GM10248 (cell line): ENCODE results near the gene CYBRD1.

Source experiments
- CTCF ChIA-PET: fragments of 300-600 bp; sonication (Branson Sonifier 250); formaldehyde crosslinking; extraction: SDS; loops from one replicate; lab custom pipeline; 2021; ENCODE audit warnings: antibody characterized with exemption; lab: Yijun Ruan, JAX
- POLR2A ChIA-PET: fragments of 350-650 bp; sonication (Branson Sonifier 250); formaldehyde crosslinking; extraction: SDS; loops from one replicate; lab custom pipeline; 2020; ENCODE audit warnings: antibody characterized with exemption; lab: Yijun Ruan, JAX
- DNase-seq: peaks from one replicate; pipeline ENCODE4 v3.0.0; 2012; ENCODE audit errors: extremely low spot score
- CTCF ChIP-seq: IDR thresholded peaks from 2 replicates; pipeline ENCODE4 v1.5.1; 2012; ENCODE audit warnings: mild to moderate bottlenecking, low read depth; ENCODE audit errors: extremely low read depth, missing control alignments, control extremely low read depth

The CYBRD1 gene, protein sequence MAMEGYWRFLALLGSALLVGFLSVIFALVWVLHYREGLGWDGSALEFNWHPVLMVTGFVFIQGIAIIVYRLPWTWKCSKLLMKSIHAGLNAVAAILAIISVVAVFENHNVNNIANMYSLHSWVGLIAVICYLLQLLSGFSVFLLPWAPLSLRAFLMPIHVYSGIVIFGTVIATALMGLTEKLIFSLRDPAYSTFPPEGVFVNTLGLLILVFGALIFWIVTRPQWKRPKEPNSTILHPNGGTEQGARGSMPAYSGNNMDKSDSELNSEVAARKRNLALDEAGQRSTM

GRCh38 chr2:171522052-171522787 is at the start of gene CYBRD1:
Gene CYBRD1, plus strand, starts transcription at chr2:171522474. Its CDS starts 72 bp downstream, at chr2:171522546.
- ChIA-PET CTCF (interaction anchor here (0.9 to 2.9 kb wide), 7 partner anchors 9 to 580 kb away, joined by 3 to 20 read pairs (median 5); partner anchors contain the start of gene DLX2), POLR2A (interaction anchor here (0.7 kb wide), 1 partner anchor 91 kb away, joined by 3 read pairs; no protein-coding TSS in a partner anchor)
- DNase-seq, result peak; percentile 84
- peak; percentile 11 for TF ChIP-seq CTCF

GRCh38 chr2:171475979-171476378 is 46.3 kb upstream of the CYBRD1 start:
- ChIA-PET POLR2A (no interaction called here), CTCF (interaction anchor here (0.9 to 1.7 kb wide), 3 partner anchors 12 to 547 kb away, joined by 3 to 4 read pairs (median 3); partner anchors contain the start of gene GORASP2)
- DNase-seq, result no peak
- no peak for TF ChIP-seq CTCF

- TF ChIP-seq CTCF, result no peak
- ChIA-PET POLR2A (no interaction called here), CTCF (interaction anchor here (0.7 to 1.9 kb wide), 3 partner anchors 20 to 64 kb away, joined by 3 to 4 read pairs (median 3); partner anchors contain the start of genes DCAF17 and METTL8)
- no peak for DNase-seq
Measured at GRCh38 chr2:171478345-171478744, 43.9 kb upstream of the CYBRD1 start.

GRCh38 chr2:171479154-171479814 is 43.0 kb upstream of the CYBRD1 start:
- no peak for TF ChIP-seq CTCF
- POLR2A ChIA-PET, result no interaction called here
- DNase-seq, result peak; percentile 15
- CTCF ChIA-PET, result interaction anchor here (1.1 to 1.5 kb wide), 3 partner anchors 41 to 506 kb away, joined by 3 to 5 read pairs (median 3); no protein-coding TSS in a partner anchor

DNA sequence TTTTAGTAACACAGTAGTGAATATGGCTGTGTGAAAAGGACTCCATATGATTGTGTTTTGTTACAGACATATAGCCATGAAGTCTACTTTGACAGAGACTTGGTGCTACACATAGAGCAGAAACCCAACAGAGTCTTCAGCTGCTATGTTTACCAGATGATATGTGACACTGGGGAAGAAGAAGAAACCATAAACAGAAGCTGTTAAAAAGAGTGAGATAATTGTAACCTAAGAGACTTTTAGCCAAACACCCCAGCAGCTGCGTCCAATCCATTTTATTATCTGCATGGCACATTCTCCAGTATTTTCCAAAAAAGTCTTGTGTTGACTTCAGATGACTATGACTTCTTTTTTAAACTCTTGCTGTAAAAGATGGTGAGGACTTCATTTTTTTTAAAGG is 41.4 kb upstream of the CYBRD1 start:
- no peak for TF ChIP-seq CTCF
- POLR2A ChIA-PET, result no interaction called here
- DNase-seq, result no peak
- CTCF ChIA-PET, result no interaction called here

- POLR2A ChIA-PET, result no interaction called here
- CTCF ChIA-PET, result interaction anchor here (1.1 to 1.6 kb wide), 4 partner anchors 18 to 311 kb away, joined by 3 to 5 read pairs (median 4); no protein-coding TSS in a partner anchor
- TF ChIP-seq CTCF, result no peak
- DNase-seq, result no peak
Measured at GRCh38 chr2:171482308-171482707, 40.0 kb upstream of the CYBRD1 start.
